Erythroblast (primary cell): Measurements from ENCODE around the gene AIG1.
"Not testable (repeated sequence)": the region's sequence is repeated elsewhere in the genome, so short reads cannot be mapped to it uniquely, and the experiment has no call there.

Experiments used
- GATA1 ChIP-seq: IDR thresholded peaks from 2 replicates; pipeline ENCODE4 v1.6.1; 2011; ENCODE audit warnings: low read depth, mild to moderate bottlenecking, control low read depth, low read length, moderate library complexity
- POLR2A ChIP-seq: IDR thresholded peaks from 2 replicates; pipeline ENCODE4 v1.6.1; 2011; ENCODE audit warnings: mild to moderate bottlenecking, low read length

GRCh38 chr6:143084019-143084418 lies 23.3 kb downstream of the AIG1 start:
- not testable (repeated sequence) for TF ChIP-seq POLR2A, GATA1
